HEK293 (cell line): ENCODE measurements around the gene ITGB1BP1.

Source experiments
- ATF2 ChIP-seq: fragments of 450-650 bp; formaldehyde crosslinking; IDR thresholded peaks from 2 replicates; pipeline ENCODE4 v1.5.1; 2016; ENCODE audit warnings: missing biosample characterization, missing genetic modification characterization, low read depth
- GFI1B ChIP-seq: fragments of 450-650 bp; formaldehyde crosslinking; IDR thresholded peaks from 2 replicates; pipeline ENCODE4 v1.5.1; 2016; ENCODE audit warnings: missing biosample characterization, missing genetic modification characterization
- GLIS1 ChIP-seq: fragments of 450-650 bp; formaldehyde crosslinking; IDR thresholded peaks from 2 replicates; pipeline ENCODE4 v1.5.1; 2016; ENCODE audit warnings: missing biosample characterization, missing genetic modification characterization
- GLIS2 ChIP-seq: fragments of 450-650 bp; formaldehyde crosslinking; IDR thresholded peaks from 2 replicates; pipeline ENCODE4 v1.5.1; 2016; ENCODE audit warnings: missing biosample characterization, missing genetic modification characterization
- PBX3 ChIP-seq: sonication (generic); formaldehyde crosslinking; IDR thresholded peaks from 2 replicates; pipeline ENCODE4 v1.8.1; 2022; ENCODE audit warnings: mild to moderate bottlenecking, moderate library complexity, missing genetic modification reagents
- TCF7L2 ChIP-seq: IDR thresholded peaks from 2 replicates; pipeline ENCODE4 v1.6.1; 2011; ENCODE audit warnings: low read depth, mild to moderate bottlenecking, inconsistent platforms, low read length, moderate library complexity, borderline replicate concordance
- WT1 ChIP-seq: fragments of 450-650 bp; formaldehyde crosslinking; IDR thresholded peaks from 2 replicates; pipeline ENCODE4 v1.5.1; 2016; ENCODE audit warnings: missing biosample characterization, missing genetic modification characterization
- ZBTB7A ChIP-seq: fragments of 450-650 bp; formaldehyde crosslinking; IDR thresholded peaks from 2 replicates; pipeline ENCODE4 v1.5.1; 2016; ENCODE audit warnings: low read depth, missing biosample characterization, missing genetic modification characterization
- ZEB2 ChIP-seq: fragments of 450-650 bp; formaldehyde crosslinking; IDR thresholded peaks from 2 replicates; pipeline ENCODE4 v1.5.1; 2016; ENCODE audit warnings: missing biosample characterization, missing genetic modification characterization
- ZFHX2 ChIP-seq: fragments of 450-650 bp; formaldehyde crosslinking; conservative IDR thresholded peaks from 2 replicates; pipeline ENCODE4 v1.5.1; 2016; ENCODE audit warnings: missing biosample characterization, missing genetic modification characterization
- ZFP41 ChIP-seq: fragments of 450-650 bp; formaldehyde crosslinking; IDR thresholded peaks from 2 replicates; pipeline ENCODE4 v1.5.1; 2016; ENCODE audit warnings: missing biosample characterization, missing genetic modification characterization, borderline replicate concordance
- ZNF114 ChIP-seq: fragments of 450-650 bp; formaldehyde crosslinking; IDR thresholded peaks from 2 replicates; pipeline ENCODE4 v1.5.0; 2017; ENCODE audit warnings: missing biosample characterization, missing genetic modification characterization
- ZNF146 ChIP-seq: fragments of 450-650 bp; formaldehyde crosslinking; IDR thresholded peaks from 2 replicates; pipeline ENCODE4 v1.5.1; 2016; ENCODE audit warnings: missing biosample characterization, missing genetic modification characterization
- ZNF174 ChIP-seq: fragments of 450-650 bp; formaldehyde crosslinking; IDR thresholded peaks from 2 replicates; pipeline ENCODE4 v1.5.0; 2017; ENCODE audit warnings: missing biosample characterization, mild to moderate bottlenecking, missing genetic modification characterization
- ZNF221 ChIP-seq: fragments of 450-650 bp; formaldehyde crosslinking; IDR thresholded peaks from 2 replicates; pipeline ENCODE4 v1.5.1; 2017; ENCODE audit warnings: missing biosample characterization, missing genetic modification characterization, borderline replicate concordance
- ZNF24 ChIP-seq: fragments of 450-650 bp; formaldehyde crosslinking; IDR thresholded peaks from 2 replicates; pipeline ENCODE4 v1.5.1; 2016; ENCODE audit warnings: missing biosample characterization, missing genetic modification characterization
- ZNF26 ChIP-seq: fragments of 450-650 bp; formaldehyde crosslinking; IDR thresholded peaks from 2 replicates; pipeline ENCODE4 v1.5.1; 2016; ENCODE audit warnings: missing biosample characterization, missing genetic modification characterization
- ZNF274 ChIP-seq, 2 experiments: fragments of 200-500 bp in 1 of 2; fragments of 450-650 bp in 1 of 2; sonication (Bioruptor generic) in 1 of 2; formaldehyde crosslinking in 1 of 2; IDR thresholded peaks; 2 replicates each; pipeline versions ENCODE4 v1.5.1 to v1.6.1; 2014 to 2016; ENCODE audit warnings: borderline replicate concordance in 1 of 2, inconsistent platforms in 1 of 2, low read length in 1 of 2, missing biosample characterization in 1 of 2, missing genetic modification characterization in 1 of 2
- ZNF280C ChIP-seq: fragments of 450-650 bp; formaldehyde crosslinking; IDR thresholded peaks from 2 replicates; pipeline ENCODE4 v1.5.1; 2016; ENCODE audit warnings: missing biosample characterization, missing genetic modification characterization
- ZNF302 ChIP-seq: fragments of 450-650 bp; formaldehyde crosslinking; IDR thresholded peaks from 2 replicates; pipeline ENCODE4 v1.5.1; 2016; ENCODE audit warnings: missing biosample characterization, missing genetic modification characterization, low read depth
- ZNF341 ChIP-seq: fragments of 450-650 bp; formaldehyde crosslinking; IDR thresholded peaks from 2 replicates; pipeline ENCODE4; 2016; ENCODE audit warnings: low read depth, missing biosample characterization, missing genetic modification characterization
- ZNF362 ChIP-seq: fragments of 450-650 bp; formaldehyde crosslinking; IDR thresholded peaks from 2 replicates; pipeline ENCODE4 v1.5.1; 2016; ENCODE audit warnings: missing biosample characterization, missing genetic modification characterization
- ZNF366 ChIP-seq: fragments of 450-650 bp; formaldehyde crosslinking; conservative IDR thresholded peaks from 2 replicates; pipeline ENCODE4 v1.5.1; 2016; ENCODE audit warnings: missing biosample characterization, missing genetic modification characterization
- ZNF501 ChIP-seq: fragments of 450-650 bp; formaldehyde crosslinking; IDR thresholded peaks from 2 replicates; pipeline ENCODE4 v1.5.1; 2016; ENCODE audit warnings: missing biosample characterization, missing genetic modification characterization
- ZNF558 ChIP-seq: fragments of 450-650 bp; formaldehyde crosslinking; IDR thresholded peaks from 2 replicates; pipeline ENCODE4 v1.5.1; 2016; ENCODE audit warnings: missing biosample characterization, missing genetic modification characterization
- ZNF600 ChIP-seq: fragments of 450-650 bp; formaldehyde crosslinking; IDR thresholded peaks from 2 replicates; pipeline ENCODE4 v1.5.1; 2016; ENCODE audit warnings: missing biosample characterization, missing genetic modification characterization
- ZNF623 ChIP-seq: fragments of 450-650 bp; formaldehyde crosslinking; IDR thresholded peaks from 2 replicates; pipeline ENCODE4 v1.5.1; 2016; ENCODE audit warnings: missing biosample characterization, missing genetic modification characterization
- ZNF707 ChIP-seq: fragments of 450-650 bp; formaldehyde crosslinking; IDR thresholded peaks from 2 replicates; pipeline ENCODE4 v1.5.1; 2016; ENCODE audit warnings: missing biosample characterization, missing genetic modification characterization
- ZNF747 ChIP-seq: fragments of 450-650 bp; formaldehyde crosslinking; IDR thresholded peaks from 2 replicates; pipeline ENCODE4 v1.5.1; 2016; ENCODE audit warnings: missing biosample characterization, missing genetic modification characterization
- ZNF777 ChIP-seq: fragments of 450-650 bp; formaldehyde crosslinking; IDR thresholded peaks from 2 replicates; pipeline ENCODE4 v1.5.1; 2017; ENCODE audit warnings: missing biosample characterization, missing genetic modification characterization, borderline replicate concordance
- ZSCAN18 ChIP-seq: fragments of 450-650 bp; formaldehyde crosslinking; IDR thresholded peaks from 2 replicates; pipeline ENCODE4 v1.5.1; 2016; ENCODE audit warnings: missing biosample characterization, missing genetic modification characterization

Gene ITGB1BP1

GRCh38 chr2:9423100-9423921, at the start of gene ITGB1BP1, which contains the start of gene CPSF3 (continued):
- TF ChIP-seq ZNF362 (tag by site-specific recombination) (no peak), WT1 (no peak; the same call in 1 of the 2 replicates), ZNF341 (tag by site-specific recombination) (peak; percentile 95), ZNF302 (tag by site-specific recombination) (no peak), ZNF114 (no peak), ATF2 (tag by site-specific recombination) (no peak), ZSCAN18 (tag by site-specific recombination) (0 out of 2 replicates have a peak, but pooled peaks have one; percentile 76), ZNF280C (no peak), ZNF274 (IDR thresholded peaks at IDR 0.05; ENCODE audit: low read length) (no peak), ZNF274 (tag by site-specific recombination; IDR thresholded peaks at IDR 0.05; ENCODE audit: borderline replicate concordance) (no peak), TCF7L2 (no peak), ZNF623 (no peak), PBX3 (0 out of 2 replicates have a peak, but pooled peaks have one; percentile 35), ZNF501 (tag by site-specific recombination) (peak; percentile 76), ZNF146 (peak; percentile 19; the same call in 1 of the 2 replicates), ZFP41 (tag by site-specific recombination) (no peak), GLIS1 (tag by site-specific recombination) (peak; percentile 43; the same call in 1 of the 2 replicates), ZBTB7A (tag by site-specific recombination) (peak; percentile 70; the same call in 1 of the 2 replicates), ZNF174 (tag by site-specific recombination) (no peak), ZNF600 (tag by site-specific recombination) (no peak), GFI1B (tag by site-specific recombination) (no peak), ZNF558 (no peak), ZNF777 (tag by site-specific recombination) (no peak), ZEB2 (tag by site-specific recombination) (peak; percentile 69; the same call in 1 of the 2 replicates), ZNF26 (tag by site-specific recombination) (no peak), ZNF707 (tag by site-specific recombination) (no peak), ZFHX2 (tag by site-specific recombination) (peak; percentile 97), ZNF221 (tag by site-specific recombination) (no peak), GLIS2 (peak; percentile 65), ZNF747 (no peak), ZNF366 (tag by site-specific recombination) (no peak), ZNF24 (tag by site-specific recombination) (0 out of 2 replicates have a peak, but pooled peaks have one; percentile 14)
